ENCODE results near the gene SFT2D2.

GRCh38 chr1:168216171-168216570 lies 9.6 kb upstream of the SFT2D2 start:
- TF ChIP-seq EZH2 (IDR thresholded peaks at IDR 0.05) (no peak), EZH2phosphoT487 (IDR thresholded peaks at IDR 0.05) (no peak)
- TF ChIP-seq, protein P1, sequence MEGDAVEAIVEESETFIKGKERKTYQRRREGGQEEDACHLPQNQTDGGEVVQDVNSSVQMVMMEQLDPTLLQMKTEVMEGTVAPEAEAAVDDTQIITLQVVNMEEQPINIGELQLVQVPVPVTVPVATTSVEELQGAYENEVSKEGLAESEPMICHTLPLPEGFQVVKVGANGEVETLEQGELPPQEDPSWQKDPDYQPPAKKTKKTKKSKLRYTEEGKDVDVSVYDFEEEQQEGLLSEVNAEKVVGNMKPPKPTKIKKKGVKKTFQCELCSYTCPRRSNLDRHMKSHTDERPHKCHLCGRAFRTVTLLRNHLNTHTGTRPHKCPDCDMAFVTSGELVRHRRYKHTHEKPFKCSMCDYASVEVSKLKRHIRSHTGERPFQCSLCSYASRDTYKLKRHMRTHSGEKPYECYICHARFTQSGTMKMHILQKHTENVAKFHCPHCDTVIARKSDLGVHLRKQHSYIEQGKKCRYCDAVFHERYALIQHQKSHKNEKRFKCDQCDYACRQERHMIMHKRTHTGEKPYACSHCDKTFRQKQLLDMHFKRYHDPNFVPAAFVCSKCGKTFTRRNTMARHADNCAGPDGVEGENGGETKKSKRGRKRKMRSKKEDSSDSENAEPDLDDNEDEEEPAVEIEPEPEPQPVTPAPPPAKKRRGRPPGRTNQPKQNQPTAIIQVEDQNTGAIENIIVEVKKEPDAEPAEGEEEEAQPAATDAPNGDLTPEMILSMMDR (IDR thresholded peaks at IDR 0.05): no peak

All from neural progenitor cell (in vitro differentiated cells).